ENCODE data around the gene CCNQ.

Gene CCNQ

GRCh38 chrX:153645151-153645550 lies 46.2 kb upstream of the CCNQ start:
- Histone ChIP-seq H3K27ac (no peak overlapping the region), H3K9ac (no peak overlapping the region), H3K4me3 (ENCODE audit: low read depth, low read length) (no peak overlapping the region), H3K9me3 (ENCODE audit: control insufficient read depth, low read length) (no peaks in the 10 kb centered on the region), H3K4me1 (no peaks in the 10 kb centered on the region), H3K4me2 (ENCODE audit: low read length) (no peak overlapping the region), H3K27me3 (ENCODE audit: control insufficient read depth, insufficient read depth, low read length) (no peaks in the 10 kb centered on the region), H3K36me3 (ENCODE audit: control insufficient read depth, insufficient read depth, low read length) (no peaks in the 10 kb centered on the region), H3K79me2 (no peaks in the 10 kb centered on the region), H2AFZ (no peak overlapping the region)
- no peak for TF ChIP-seq CTCF (IDR thresholded peaks at IDR 0.05)

GRCh38 chrX:153644356-153645125 lies 45.6 kb upstream of the CCNQ start:
- no peaks in the 10 kb centered on the region for H3K36me3 ChIP-seq (ENCODE audit: control insufficient read depth, insufficient read depth, low read length)
- no peak overlapping the region for H3K9ac ChIP-seq
- no peak overlapping the region for H3K4me3 ChIP-seq (ENCODE audit: low read depth, low read length)
- H3K79me2 ChIP-seq, result no peaks in the 10 kb centered on the region
- H3K4me2 ChIP-seq (ENCODE audit: low read length), result no peak overlapping the region
- H3K4me1 ChIP-seq, result no peaks in the 10 kb centered on the region
- H3K27ac ChIP-seq, result no peak overlapping the region
- no peak for TF ChIP-seq CTCF (IDR thresholded peaks at IDR 0.05)
- no peaks in the 10 kb centered on the region for H3K27me3 ChIP-seq (ENCODE audit: control insufficient read depth, insufficient read depth, low read length)
- no peaks in the 10 kb centered on the region for H3K9me3 ChIP-seq (ENCODE audit: control insufficient read depth, low read length)
- no peak overlapping the region for H2AFZ ChIP-seq

- H3K4me2 ChIP-seq (ENCODE audit: low read length), result no peak overlapping the region
- H2AFZ ChIP-seq, result no peak overlapping the region
- no peaks in the 10 kb centered on the region for H3K27me3 ChIP-seq (ENCODE audit: control insufficient read depth, insufficient read depth, low read length)
- no peak overlapping the region for H3K9ac ChIP-seq
- TF ChIP-seq CTCF (IDR thresholded peaks at IDR 0.05), result no peak
- no peak overlapping the region for H3K27ac ChIP-seq
- H3K4me3 ChIP-seq (ENCODE audit: low read depth, low read length), result no peak overlapping the region
- no peaks in the 10 kb centered on the region for H3K9me3 ChIP-seq (ENCODE audit: control insufficient read depth, low read length)
- no peaks in the 10 kb centered on the region for H3K36me3 ChIP-seq (ENCODE audit: control insufficient read depth, insufficient read depth, low read length)
- H3K4me1 ChIP-seq, result no peaks in the 10 kb centered on the region
- H3K79me2 ChIP-seq, result no peaks in the 10 kb centered on the region
Measured at GRCh38 chrX:153643431-153644351, 44.8 kb upstream of the CCNQ start.

GRCh38 chrX:153642655-153643430 lies 43.9 kb upstream of the CCNQ start:
- Histone ChIP-seq H3K4me1 (no peaks in the 10 kb centered on the region), H3K27me3 (ENCODE audit: control insufficient read depth, insufficient read depth, low read length) (no peaks in the 10 kb centered on the region), H3K4me2 (ENCODE audit: low read length) (no peak overlapping the region), H3K27ac (no peak overlapping the region), H2AFZ (no peak overlapping the region), H3K36me3 (ENCODE audit: control insufficient read depth, insufficient read depth, low read length) (no peaks in the 10 kb centered on the region), H3K79me2 (no peaks in the 10 kb centered on the region), H3K9me3 (ENCODE audit: control insufficient read depth, low read length) (no peaks in the 10 kb centered on the region), H3K9ac (no peak overlapping the region), H3K4me3 (ENCODE audit: low read depth, low read length) (no peak overlapping the region)
- TF ChIP-seq CTCF (IDR thresholded peaks at IDR 0.05), result no peak
